Measurements from ENCODE around the gene RIC8A. TPM values are rescaled to one million over a fixed set of nuclear protein-coding genes. Genes with fewer than 3 reads are reported as not detected.
"Not testable (repeated sequence)": the region's sequence is repeated elsewhere in the genome, so short reads cannot be mapped to it uniquely, and the experiment has no call there.

The RIC8A gene
- 126 TPM for polyA plus RNA-seq (2013, experiment 1 of 2; ENCODE audit: insufficient read length)
- 118 TPM for polyA plus RNA-seq (2013, experiment 2 of 2; ENCODE audit: insufficient read length)

- peak; percentile 99 for DNase-seq
Measured at GRCh38 chr11:207208-207862, at the start of gene RIC8A, which contains the start of gene BET1L. Gene RIC8A, plus strand, starts transcription at chr11:207708. Its CDS starts 1,147 bp downstream, at chr11:208855. Gene BET1L, minus strand, starts transcription at chr11:207399. Its CDS starts 78 bp downstream, at chr11:207321.

GRCh38 chr11:180242-180641, 27.3 kb upstream of the RIC8A start:
- not testable (repeated sequence) for DNase-seq

DNA sequence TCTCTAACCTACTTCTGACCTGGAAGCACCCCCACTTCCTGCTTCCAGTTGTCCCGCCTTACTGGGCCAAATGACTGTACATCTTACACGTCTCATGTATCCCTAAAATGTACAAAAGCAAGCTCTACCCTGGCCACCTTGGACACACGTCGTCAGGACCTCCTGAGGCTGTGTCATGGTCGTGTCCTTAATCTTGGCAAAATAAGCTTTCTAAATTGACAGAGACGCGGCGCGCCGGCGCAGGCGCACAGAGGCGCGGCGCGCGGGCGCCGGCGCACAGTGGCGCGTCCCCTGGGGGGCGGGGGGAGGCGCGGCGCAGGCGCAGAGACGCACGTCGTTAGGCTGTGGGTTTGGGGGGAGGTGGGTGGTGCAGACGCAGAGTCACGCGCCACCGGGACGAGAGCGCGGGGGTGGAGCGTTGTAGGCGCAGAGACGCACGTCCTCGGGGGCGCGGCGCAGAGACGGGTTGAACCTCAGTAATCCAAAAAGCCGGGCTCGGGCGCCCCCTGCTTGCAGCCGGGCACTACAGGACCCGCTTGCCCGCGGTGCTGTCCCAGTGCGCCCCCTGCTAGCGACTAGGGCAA, 18.2 kb upstream of the RIC8A start:
- DNase-seq: not testable (repeated sequence)

- DNase-seq: not testable (repeated sequence)
Measured at GRCh38 chr11:189843-190311, 17.6 kb upstream of the RIC8A start.

GRCh38 chr11:190546-190945, 17.0 kb upstream of the RIC8A start:
- not testable (repeated sequence) for DNase-seq

GRCh38 chr11:191490-192478, 15.7 kb upstream of the RIC8A start:
- DNase-seq: not testable (repeated sequence)

DNA sequence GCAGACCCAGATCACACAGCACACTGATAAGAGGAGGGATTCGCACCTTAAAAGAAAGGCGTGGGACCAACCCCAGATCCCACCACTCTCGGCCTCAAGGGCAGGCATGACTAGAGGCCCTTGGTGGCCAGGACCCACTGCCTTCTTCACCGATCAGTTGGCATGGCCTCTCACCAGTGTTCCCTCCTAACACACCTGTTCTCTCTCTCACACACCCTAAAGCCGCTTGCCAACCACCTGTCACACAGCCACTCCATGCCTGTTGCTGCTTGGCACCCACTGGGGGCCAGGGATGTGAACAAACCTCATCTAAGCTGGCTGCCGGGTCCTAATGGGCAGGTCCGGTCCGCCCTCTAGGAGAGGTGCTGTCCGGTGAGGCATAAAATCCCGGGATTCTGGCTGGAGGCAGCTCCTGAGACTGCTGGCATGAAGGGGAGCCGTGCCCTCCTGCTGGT, 14.8 kb upstream of the RIC8A start, which contains the start of gene SCGB1C1:
TSS of gene SCGB1C1 (plus strand) at position 405 of the 455 bp plus-strand sequence. CDS start at position 427, 22 bp downstream.
- DNase-seq: not testable (repeated sequence)

- not testable (repeated sequence) for DNase-seq
Measured at GRCh38 chr11:193481-193880, 14.0 kb upstream of the RIC8A start.

- DNase-seq: no peak
Measured at GRCh38 chr11:196786-197731, 10.4 kb upstream of the RIC8A start.

DNA sequence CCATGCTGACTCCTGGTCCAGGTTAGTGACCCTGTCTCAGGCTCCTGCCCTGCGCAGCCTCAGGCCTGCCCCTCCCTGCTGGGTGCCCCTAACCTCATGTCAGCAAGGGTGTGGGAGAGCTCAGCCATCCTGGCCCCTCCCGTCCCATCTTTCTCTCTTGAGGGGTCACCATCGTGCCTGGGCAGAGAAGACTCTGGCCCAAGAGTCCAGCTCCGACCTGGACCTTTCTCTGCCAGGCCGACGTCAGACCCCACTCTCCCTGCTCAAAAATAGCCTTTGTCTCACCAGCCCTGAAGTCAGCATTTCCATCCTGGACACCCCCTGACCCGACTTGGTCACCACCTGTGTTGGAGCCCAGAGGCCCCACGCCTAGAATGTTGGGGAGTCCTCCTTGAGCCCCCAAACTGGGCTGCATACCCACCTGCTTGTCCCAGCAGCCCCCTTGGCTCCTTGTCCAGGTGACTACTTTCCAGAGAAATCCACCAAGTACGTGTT, 9.7 kb upstream of the RIC8A start:
- DNase-seq: no peak

GRCh38 chr11:198236-198806, 9.2 kb upstream of the RIC8A start:
- DNase-seq: no peak

DNA sequence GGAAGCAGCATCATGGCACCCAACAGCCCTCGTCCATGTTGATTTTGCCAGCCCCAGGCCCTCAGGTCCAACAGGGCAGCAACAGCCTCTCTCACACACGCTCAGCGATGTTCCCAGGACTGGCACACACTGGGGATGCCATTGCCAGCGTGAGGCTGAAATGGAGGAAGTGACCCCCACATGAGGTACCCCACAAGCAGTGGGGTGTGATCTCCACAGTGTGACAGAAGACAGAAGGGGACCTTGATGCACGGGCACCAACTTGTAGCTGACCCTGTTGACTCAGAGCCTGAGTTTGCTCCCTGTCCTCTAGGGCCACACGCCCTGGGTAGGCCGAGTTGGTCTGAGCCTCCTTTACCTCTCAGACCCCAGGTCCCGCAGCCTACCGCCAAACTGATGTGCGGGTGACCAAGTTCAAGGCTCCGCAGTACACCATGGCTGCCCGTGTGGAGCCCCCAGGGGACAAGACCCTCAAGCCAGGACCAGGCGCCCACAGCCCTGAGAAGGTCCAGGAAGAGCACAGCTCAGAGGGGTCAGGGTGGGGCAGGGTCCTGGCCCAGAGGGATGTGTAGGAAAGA, 8.4 kb upstream of the RIC8A start:
- DNase-seq: no peak

- no peak for DNase-seq
Measured at GRCh38 chr11:199782-200181, 7.7 kb upstream of the RIC8A start.

- DNase-seq: no peak
Measured at GRCh38 chr11:200224-201003, 7.1 kb upstream of the RIC8A start.

GRCh38 chr11:201966-202365, 5.5 kb upstream of the RIC8A start:
- no peak for DNase-seq

DNA sequence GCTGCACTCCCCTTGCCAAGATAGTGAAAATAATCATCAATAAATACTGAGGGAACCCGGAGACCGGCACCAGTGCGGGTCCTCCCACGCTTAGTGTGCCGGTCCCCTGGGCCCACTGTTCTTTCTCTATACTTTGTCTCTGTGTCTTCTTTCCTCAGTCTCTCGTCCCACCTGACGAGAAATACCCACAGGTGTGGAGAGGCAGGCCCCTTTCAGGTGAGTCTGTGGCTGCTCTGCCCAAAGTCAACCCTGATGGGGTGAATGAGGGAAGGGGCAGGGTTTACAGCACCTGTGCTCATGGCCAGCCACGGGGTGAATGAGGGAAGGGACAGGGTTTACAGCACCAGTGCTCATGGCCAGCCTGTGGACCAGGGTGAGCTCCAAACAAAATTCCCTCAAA, 5.0 kb upstream of the RIC8A start:
- DNase-seq: no peak

DNA sequence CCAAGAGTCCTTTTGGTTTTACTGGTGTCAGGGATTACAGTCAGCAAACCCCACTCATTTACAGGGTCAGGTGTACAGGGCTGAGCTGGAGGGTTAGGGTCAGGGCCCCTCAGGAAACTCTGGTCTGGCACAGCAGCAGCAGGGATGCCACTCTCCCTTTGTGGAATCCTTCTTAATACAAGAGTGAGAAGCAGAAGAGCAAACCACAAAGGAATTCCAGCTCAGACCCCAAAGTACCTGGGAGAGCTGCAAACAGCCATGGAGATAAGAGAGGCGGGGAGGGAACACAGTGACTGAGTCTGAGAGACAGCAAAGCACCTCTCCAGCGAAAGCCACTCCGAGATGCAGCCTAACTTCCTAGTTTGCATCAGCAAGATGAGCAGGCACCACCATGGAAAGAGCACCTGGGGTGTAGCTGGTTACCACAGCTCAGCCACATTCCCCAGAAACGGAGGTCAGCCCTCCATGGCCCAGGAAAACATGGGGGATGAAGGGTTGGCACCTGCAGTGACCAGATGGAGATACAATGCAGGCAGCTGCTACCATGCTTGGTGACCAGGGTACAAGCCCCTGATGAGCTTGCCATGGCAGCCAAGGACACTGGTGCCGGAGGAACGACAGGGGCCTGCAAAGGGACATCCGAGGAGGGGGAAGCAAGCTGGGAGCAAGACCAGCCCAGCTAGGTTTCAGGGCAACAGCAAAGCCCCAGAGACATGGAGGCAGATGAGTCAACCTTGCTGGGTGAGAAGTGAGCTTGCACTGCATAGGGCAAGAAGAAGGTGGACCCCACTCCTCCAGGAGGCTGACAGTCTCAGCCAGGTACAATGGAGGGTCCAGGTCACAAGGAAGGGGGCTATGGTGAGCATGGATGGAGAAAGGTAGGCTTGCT, 4.2 kb upstream of the RIC8A start:
- DNase-seq: no peak

DNA sequence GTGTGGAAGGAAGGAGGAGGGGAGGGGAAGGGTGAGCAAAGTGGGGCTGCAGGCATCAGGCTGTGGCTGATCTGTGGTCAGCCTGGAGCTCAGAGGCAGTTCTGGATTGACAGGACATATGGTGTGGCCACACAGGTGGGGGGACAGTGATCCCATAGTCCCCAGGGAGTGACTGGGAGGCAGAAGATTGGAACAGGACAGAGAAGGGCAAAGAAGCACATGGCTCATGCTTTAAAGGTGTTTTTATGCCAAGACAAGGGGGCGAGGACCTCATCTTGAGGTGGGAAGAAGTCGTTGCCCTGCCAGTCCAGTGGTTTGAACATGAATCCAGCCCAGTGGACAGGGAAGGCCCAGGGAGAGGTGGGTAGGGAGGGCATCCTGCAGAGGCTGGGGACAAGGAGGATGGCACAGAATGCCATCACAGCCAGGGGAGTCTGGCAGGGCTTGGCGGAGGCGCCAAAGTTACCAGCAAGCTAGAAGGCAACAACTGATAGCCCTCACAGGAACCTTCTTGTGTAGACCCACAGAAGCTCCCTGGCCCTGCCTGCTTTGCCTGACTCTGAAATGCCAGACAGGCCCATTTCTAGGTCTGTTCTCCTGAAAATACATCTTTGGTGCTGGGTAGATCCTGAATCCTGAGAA, 3.4 kb upstream of the RIC8A start:
- no peak for DNase-seq
